CD8-positive, alpha-beta memory T cell (primary cell): ENCODE measurements around the gene MYH10. TPM values are rescaled to one million over a fixed set of nuclear protein-coding genes. Genes with fewer than 3 reads are reported as not detected.
A peak's percentile ranks its signal among the peaks of the same experiment; 100 is the strongest.

Experiments used
- CTCF ChIA-PET: fragments of 350-600 bp; sonication (Branson Sonifier 250); formaldehyde crosslinking; loops from one replicate; lab custom pipeline; 2021; ENCODE audit warnings: antibody characterized with exemption; lab: Charles Lee
- POLR2A ChIA-PET: fragments of 350-600 bp; sonication (Branson Sonifier 250); formaldehyde crosslinking; loops from one replicate; lab custom pipeline; 2021; ENCODE audit warnings: antibody characterized with exemption; lab: Charles Lee
- DNase-seq, 5 donors: peaks; one replicate each; pipeline versions ENCODE4 v3.0.0 to v3.0.0-alpha.2; 2020 to 2022; ENCODE audit warnings: mixed read lengths in 1 of 5
- H3K27ac ChIP-seq: one replicate; pipeline ENCODE4 v1.7.0; 2013; ENCODE audit warnings: low read depth, mild to moderate bottlenecking, low read length, moderate library complexity
- H3K27me3 ChIP-seq: 2 replicates; pipeline ENCODE4 v1.7.0; 2013; ENCODE audit warnings: low read length, mild to moderate bottlenecking; ENCODE audit not compliant: insufficient read depth, poor library complexity, severe bottlenecking
- H3K36me3 ChIP-seq: 2 replicates; pipeline ENCODE4 v1.7.0; 2013; ENCODE audit warnings: mild to moderate bottlenecking, low read length, moderate library complexity; ENCODE audit not compliant: insufficient read depth
- H3K4me1 ChIP-seq: 2 replicates; pipeline ENCODE4 v1.7.0; 2013; ENCODE audit warnings: mild to moderate bottlenecking, low read length, moderate library complexity; ENCODE audit not compliant: insufficient read depth
- H3K4me3 ChIP-seq: 2 replicates; pipeline ENCODE4 v1.7.0; 2013; ENCODE audit warnings: mild to moderate bottlenecking, low read length
- H3K9me3 ChIP-seq: 2 replicates; pipeline ENCODE4 v1.7.0; 2013; ENCODE audit warnings: mild to moderate bottlenecking, low read length
- H3K27ac Mint-ChIP-seq, 8 donors: one replicate each; pipeline ENCODE4 v1.8.0; 2020 to 2021; ENCODE audit warnings: mixed read lengths in 8 of 8, mild to moderate bottlenecking in 6 of 8, inconsistent platforms in 3 of 8, moderate library complexity in 3 of 8
- H3K27me3 Mint-ChIP-seq, 2 donors: one replicate each; pipeline ENCODE4 v1.8.0; 2020 to 2021; ENCODE audit warnings: mixed read lengths in 2 of 2, mild to moderate bottlenecking in 1 of 2, moderate library complexity in 1 of 2
- H3K36me3 Mint-ChIP-seq, 3 donors: one replicate each; pipeline ENCODE4 v1.8.0; 2020 to 2021; ENCODE audit warnings: mixed read lengths in 3 of 3, inconsistent platforms in 1 of 3, mild to moderate bottlenecking in 1 of 3
- H3K4me1 Mint-ChIP-seq, 3 donors: one replicate each; pipeline ENCODE4 v1.8.0; 2020 to 2021; ENCODE audit warnings: mixed read lengths in 3 of 3, inconsistent platforms in 1 of 3, mild to moderate bottlenecking in 1 of 3
- H3K4me3 Mint-ChIP-seq, 7 donors: one replicate each; pipeline ENCODE4 v1.8.0; 2020 to 2021; ENCODE audit warnings: mixed read lengths in 7 of 7, mild to moderate bottlenecking in 6 of 7, moderate library complexity in 4 of 7, inconsistent platforms in 2 of 7
- H3K9me3 Mint-ChIP-seq, 5 donors: one replicate each; pipeline ENCODE4 v1.8.0; 2020 to 2022; ENCODE audit warnings: mixed read lengths in 5 of 5, mild to moderate bottlenecking in 3 of 5, moderate library complexity in 2 of 5, inconsistent platforms in 1 of 5
- polyA plus RNA-seq: library from polyadenylated mRNA; unstranded; fragments of 300-500 nt; fragmentation: Illumina TruSeq; gene quantifications from one replicate; pipeline ENCODE4 v1.2.3, GENCODE V29; 2021
- total RNA-seq, 2 experiments: library from RNA; stranded (reverse); gene quantifications; one replicate each; pipeline ENCODE4 v1.2.3, GENCODE V29; 2021

The MYH10 gene
- total and polyA plus RNA-seq, 3 experiments from 2014 or later: 2.4 to 7.5 (median 6.7) TPM

DNA sequence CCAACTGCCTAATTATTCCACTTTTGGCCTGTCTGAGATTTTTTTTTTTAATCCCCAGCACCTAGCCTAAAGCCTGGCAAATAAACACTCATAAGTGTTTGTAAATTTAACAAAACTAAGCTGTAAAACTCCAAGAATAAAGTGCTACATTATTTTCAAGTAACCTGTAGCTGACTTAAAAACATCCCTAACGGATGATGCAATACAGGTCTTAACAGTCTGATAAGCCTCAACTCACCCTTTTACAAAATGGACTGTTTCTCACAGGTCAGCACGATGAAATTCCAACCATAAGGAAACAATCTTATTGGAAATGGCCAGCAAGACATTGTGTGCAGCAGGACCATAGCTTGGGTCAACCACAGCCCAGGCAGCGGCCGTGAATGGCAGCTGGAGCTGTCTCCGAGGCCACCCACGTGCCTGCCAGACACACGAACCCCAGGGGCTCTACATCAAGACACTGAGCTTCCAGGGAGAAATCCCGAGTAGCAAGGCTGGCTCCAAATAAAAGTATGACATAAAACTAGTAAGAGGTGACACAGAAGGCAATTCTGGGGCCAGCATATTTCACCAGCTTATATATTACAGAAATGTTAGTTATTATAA lies 135.9 kb downstream of the MYH10 start:
- Histone ChIP-seq H3K27me3 (no peaks in the 10 kb centered on the region), H3K9me3 (no peaks in the 10 kb centered on the region), H3K4me3 (no peak overlapping the region), H3K4me1 (no peaks in the 10 kb centered on the region), H3K27ac (no peak overlapping the region), H3K36me3 (no peaks in the 10 kb centered on the region)
- H3K9me3 Mint-ChIP-seq: peaks cover 0 to 7% (median 2%) of the 10 kb centered on the region in 5 donors
- H3K4me1 Mint-ChIP-seq: peaks cover 0 to 1% (median 0%) of the 10 kb centered on the region in 3 donors
- no peak overlapping the region for H3K4me3 Mint-ChIP-seq
- DNase-seq: no peak
- CTCF ChIA-PET: no interaction called here
- peak overlapping the region in 1 of 8 donors; percentile 21 for H3K27ac Mint-ChIP-seq
- H3K36me3 Mint-ChIP-seq: peaks cover 3 to 9% (median 6%) of the 10 kb centered on the region in 3 donors
- POLR2A ChIA-PET: no interaction called here
- H3K27me3 Mint-ChIP-seq: no peaks in the 10 kb centered on the region

- Histone ChIP-seq H3K4me1 (no peaks in the 10 kb centered on the region), H3K9me3 (no peaks in the 10 kb centered on the region), H3K4me3 (no peak overlapping the region), H3K27me3 (no peaks in the 10 kb centered on the region), H3K36me3 (no peaks in the 10 kb centered on the region), H3K27ac (no peak overlapping the region)
- Mint-ChIP-seq H3K27me3 (no peaks in the 10 kb centered on the region), H3K4me1 (peaks cover 0 to 1% (median 0%) of the 10 kb centered on the region in 3 donors), H3K9me3 (peaks cover 0 to 7% (median 2%) of the 10 kb centered on the region in 5 donors), H3K27ac (no peak overlapping the region), H3K36me3 (peaks cover 3 to 9% (median 6%) of the 10 kb centered on the region in 3 donors), H3K4me3 (no peak overlapping the region)
- ChIA-PET POLR2A (interaction anchor here (0.6 kb wide), 1 partner anchor 1452 kb away, joined by 3 read pairs; no protein-coding TSS in a partner anchor), CTCF (no interaction called here)
- DNase-seq: no peak
These were observed 136.5 kb downstream of the MYH10 start for GRCh38 chr17:8494021-8494420.

DNA sequence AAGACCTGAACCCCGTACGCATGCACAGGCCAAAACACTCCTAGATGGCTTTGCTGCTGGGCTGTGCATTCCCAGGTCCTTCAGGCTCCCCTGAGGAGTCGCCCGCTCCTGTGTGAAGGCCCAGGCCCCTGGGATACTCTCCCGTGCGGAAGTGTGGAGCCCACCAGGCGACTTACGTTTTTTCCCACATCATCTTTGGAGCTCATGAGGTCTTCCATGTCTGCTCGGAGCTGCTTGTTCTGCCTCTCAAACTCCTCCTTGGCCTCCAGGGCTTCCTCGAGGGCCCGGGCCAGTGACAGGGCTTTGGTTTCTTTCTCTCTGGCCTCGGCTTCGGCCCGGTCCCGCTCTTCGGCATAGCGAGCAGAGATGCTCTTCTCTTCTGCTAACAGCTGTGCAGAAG lies 138.4 kb downstream of the MYH10 start:
- no peak overlapping the region for H3K27ac Mint-ChIP-seq

GRCh38 chr17:8490256-8491023 lies 140.1 kb downstream of the MYH10 start:
- no peaks in the 10 kb centered on the region for H3K27me3 ChIP-seq
- Mint-ChIP-seq H3K9me3 (peaks cover 0 to 7% (median 4%) of the 10 kb centered on the region in 5 donors), H3K27ac (peak overlapping the region in 3 of 8 donors; percentile 26 to 63 (median 52)), H3K36me3 (peaks cover 7 to 12% (median 12%) of the 10 kb centered on the region in 3 donors), H3K4me3 (no peak overlapping the region), H3K27me3 (no peaks in the 10 kb centered on the region), H3K4me1 (peaks cover 0 to 1% (median 0%) of the 10 kb centered on the region in 3 donors)
- no peaks in the 10 kb centered on the region for H3K36me3 ChIP-seq
- H3K4me1 ChIP-seq: no peaks in the 10 kb centered on the region
- DNase-seq: no peak
- no peaks in the 10 kb centered on the region for H3K9me3 ChIP-seq
- CTCF ChIA-PET: no interaction called here
- H3K4me3 ChIP-seq: no peak overlapping the region
- POLR2A ChIA-PET: no interaction called here
- H3K27ac ChIP-seq: no peak overlapping the region

More for the DNA sequence above, 138.4 kb downstream of the MYH10 start:
- peaks cover 0 to 1% (median 0%) of the 10 kb centered on the region in 3 donors for H3K4me1 Mint-ChIP-seq
- H3K36me3 Mint-ChIP-seq: peaks cover 3 to 9% (median 6%) of the 10 kb centered on the region in 3 donors
- no peak overlapping the region for H3K27ac ChIP-seq
- no peaks in the 10 kb centered on the region for H3K4me1 ChIP-seq
- no peaks in the 10 kb centered on the region for H3K27me3 ChIP-seq
- no peak overlapping the region for H3K4me3 Mint-ChIP-seq
- H3K9me3 Mint-ChIP-seq: peaks cover 0 to 7% (median 2%) of the 10 kb centered on the region in 5 donors
- ChIA-PET POLR2A (no interaction called here), CTCF (no interaction called here)
- H3K4me3 ChIP-seq: no peak overlapping the region
- DNase-seq: no peak
- no peaks in the 10 kb centered on the region for H3K36me3 ChIP-seq
- H3K9me3 ChIP-seq: no peaks in the 10 kb centered on the region
- no peaks in the 10 kb centered on the region for H3K27me3 Mint-ChIP-seq

DNA sequence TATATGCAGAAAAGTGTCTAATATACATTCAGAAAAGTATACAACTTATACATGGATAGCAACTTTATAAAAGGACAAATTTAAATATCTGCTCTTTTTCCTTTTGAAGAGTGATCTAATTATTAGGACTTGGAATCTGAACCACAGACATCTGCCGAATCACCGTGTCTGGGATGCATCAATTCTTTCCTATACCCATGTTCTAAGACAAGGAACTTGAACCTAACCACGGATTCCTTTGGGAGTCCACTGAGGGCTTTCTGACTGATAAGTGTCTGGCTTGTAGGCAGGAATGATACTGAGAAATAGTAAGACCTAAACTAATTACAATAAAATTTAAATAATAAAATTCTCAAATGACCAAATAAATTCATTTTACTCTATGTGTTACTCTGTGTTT lies 140.7 kb downstream of the MYH10 start:
- ChIA-PET CTCF (no interaction called here), POLR2A (no interaction called here)
- Histone ChIP-seq H3K27ac (no peak overlapping the region), H3K4me3 (no peak overlapping the region), H3K9me3 (no peaks in the 10 kb centered on the region), H3K27me3 (no peaks in the 10 kb centered on the region), H3K4me1 (no peaks in the 10 kb centered on the region), H3K36me3 (no peaks in the 10 kb centered on the region)
- peaks cover 8 to 15% (median 12%) of the 10 kb centered on the region in 3 donors for H3K36me3 Mint-ChIP-seq
- peaks cover 0 to 1% (median 0%) of the 10 kb centered on the region in 3 donors for H3K4me1 Mint-ChIP-seq
- H3K4me3 Mint-ChIP-seq: no peak overlapping the region
- H3K27me3 Mint-ChIP-seq: no peaks in the 10 kb centered on the region
- peaks cover 2 to 9% (median 5%) of the 10 kb centered on the region in 5 donors for H3K9me3 Mint-ChIP-seq
- no peak for DNase-seq
- no peak overlapping the region for H3K27ac Mint-ChIP-seq

DNA sequence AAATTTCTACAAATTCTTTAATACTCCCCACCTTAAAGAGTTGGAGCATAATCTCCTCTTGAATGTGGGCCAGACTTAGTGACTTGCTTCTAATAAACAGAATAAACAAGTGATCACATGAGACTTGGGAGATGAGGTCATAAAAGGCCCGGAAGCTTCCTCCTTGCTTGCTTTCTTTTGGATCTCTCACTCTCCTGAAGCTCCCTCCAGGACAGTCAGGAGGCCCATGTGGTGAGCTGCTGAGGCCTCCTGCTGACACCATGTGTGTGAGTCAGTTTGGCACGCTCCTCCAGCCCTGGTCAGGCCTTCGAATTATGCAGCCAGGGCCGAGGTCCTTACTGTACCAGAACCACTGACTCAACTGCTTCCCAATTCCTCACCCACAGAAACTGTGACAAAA lies 141.6 kb downstream of the MYH10 start:
- no peak overlapping the region for H3K4me3 Mint-ChIP-seq
- DNase-seq: no peak
- H3K4me1 ChIP-seq: no peaks in the 10 kb centered on the region
- ChIA-PET CTCF (no interaction called here), POLR2A (no interaction called here)
- peaks cover 0 to 1% (median 0%) of the 10 kb centered on the region in 3 donors for H3K4me1 Mint-ChIP-seq
- H3K4me3 ChIP-seq: no peak overlapping the region
- no peak overlapping the region for H3K27ac Mint-ChIP-seq
- H3K9me3 Mint-ChIP-seq: peaks cover 4 to 11% (median 10%) of the 10 kb centered on the region in 5 donors
- H3K27me3 ChIP-seq: no peaks in the 10 kb centered on the region
- peaks cover 12 to 21% (median 17%) of the 10 kb centered on the region in 3 donors for H3K36me3 Mint-ChIP-seq
- H3K9me3 ChIP-seq: peaks cover 4% of the 10 kb centered on the region
- H3K36me3 ChIP-seq: no peaks in the 10 kb centered on the region
- no peak overlapping the region for H3K27ac ChIP-seq
- no peaks in the 10 kb centered on the region for H3K27me3 Mint-ChIP-seq

DNA sequence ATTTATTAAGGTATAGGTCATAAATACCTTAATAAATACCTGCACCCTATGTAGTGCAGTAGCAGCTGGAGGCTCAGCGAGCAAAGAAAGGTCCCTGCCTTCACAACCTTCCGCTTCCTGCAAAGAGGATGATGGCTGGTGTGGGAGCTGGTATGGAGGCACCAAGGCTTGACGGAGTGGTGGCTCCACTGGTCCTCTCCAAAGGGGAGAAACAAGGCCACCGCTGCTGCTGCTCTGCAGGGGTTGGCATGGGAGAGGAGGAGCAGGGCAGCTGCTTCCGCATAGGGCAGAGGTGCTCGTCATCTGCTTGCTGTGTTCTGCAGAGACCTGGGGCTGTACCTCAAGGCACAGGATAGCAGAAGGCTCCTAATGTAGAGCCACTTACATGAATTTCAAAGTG lies 142.0 kb downstream of the MYH10 start:
- Mint-ChIP-seq H3K36me3 (peaks cover 15 to 24% (median 17%) of the 10 kb centered on the region in 3 donors), H3K27ac (no peak overlapping the region), H3K4me1 (peaks cover 0 to 1% (median 0%) of the 10 kb centered on the region in 3 donors), H3K9me3 (peaks cover 4 to 14% (median 13%) of the 10 kb centered on the region in 5 donors), H3K27me3 (no peaks in the 10 kb centered on the region), H3K4me3 (no peak overlapping the region)
- H3K27me3 ChIP-seq: no peaks in the 10 kb centered on the region
- CTCF ChIA-PET: no interaction called here
- H3K36me3 ChIP-seq: no peaks in the 10 kb centered on the region
- H3K4me1 ChIP-seq: no peaks in the 10 kb centered on the region
- no peak overlapping the region for H3K27ac ChIP-seq
- no peak for DNase-seq
- H3K9me3 ChIP-seq: peaks cover 4% of the 10 kb centered on the region
- POLR2A ChIA-PET: no interaction called here
- H3K4me3 ChIP-seq: no peak overlapping the region

DNA sequence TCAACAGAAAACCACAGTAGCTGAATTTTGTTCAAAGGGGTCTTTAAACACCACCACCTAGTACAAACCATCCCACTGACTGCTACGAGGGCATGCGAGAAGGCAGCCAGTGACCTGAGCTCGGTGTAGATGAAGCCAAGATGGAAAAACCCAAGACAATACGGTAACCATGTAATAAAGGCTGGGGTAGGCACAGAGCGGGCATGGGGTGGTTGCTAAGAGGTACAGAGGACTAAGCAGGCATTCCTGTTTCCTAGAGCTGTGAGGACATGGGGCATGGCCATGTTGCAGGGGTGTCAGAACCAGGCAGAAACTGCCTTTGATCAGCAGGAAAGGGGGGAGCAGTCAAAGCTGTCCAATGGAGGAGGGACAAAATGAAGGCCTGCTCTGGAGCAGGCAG lies 142.8 kb downstream of the MYH10 start:
- Histone ChIP-seq H3K36me3 (no peaks in the 10 kb centered on the region), H3K27me3 (no peaks in the 10 kb centered on the region), H3K4me1 (no peaks in the 10 kb centered on the region), H3K4me3 (no peak overlapping the region), H3K27ac (no peak overlapping the region), H3K9me3 (peaks cover 4% of the 10 kb centered on the region)
- ChIA-PET POLR2A (no interaction called here), CTCF (no interaction called here)
- no peaks in the 10 kb centered on the region for H3K27me3 Mint-ChIP-seq
- H3K36me3 Mint-ChIP-seq: peaks cover 21 to 31% (median 22%) of the 10 kb centered on the region in 3 donors
- peaks cover 0 to 1% (median 0%) of the 10 kb centered on the region in 3 donors for H3K4me1 Mint-ChIP-seq
- DNase-seq: no peak
- peaks cover 4 to 17% (median 14%) of the 10 kb centered on the region in 5 donors for H3K9me3 Mint-ChIP-seq
- H3K27ac Mint-ChIP-seq: peak overlapping the region in 2 of 8 donors; percentile 50 to 67
- H3K4me3 Mint-ChIP-seq: no peak overlapping the region
